Measurements from ENCODE around the gene KRTAP1-5. TPM values are rescaled to one million over a fixed set of nuclear protein-coding genes. Genes with fewer than 3 reads are reported as not detected.

Gene KRTAP1-5
- total RNA-seq, 1 experiment from 2014 or later, result not detected

GRCh38 chr17:41010441-41010840 is 16.6 kb downstream of the KRTAP1-5 start:
- no peak for TF ChIP-seq CTCF (conservative IDR thresholded peaks at IDR 0.05)
- no peak for TF ChIP-seq EZH2 (IDR thresholded peaks at IDR 0.05; ENCODE audit: low read depth)
- intact Hi-C loops (cut with micrococcal nuclease; ENCODE audit: unreplicated experiment), result no loop called here
- no TSS peak for BruUV-seq (replicated peaks)
- H3K4me3 ChIP-seq, result no peak overlapping the region
- H3K9me2 ChIP-seq (ENCODE audit: insufficient read depth), result no peaks in the 10 kb centered on the region
- POLR2A ChIA-PET (ENCODE audit: unreplicated experiment), result interaction anchor here (0.7 kb wide), 1 partner anchor 75 kb away, joined by 3 read pairs; no protein-coding TSS in a partner anchor
- H3K27ac ChIP-seq, result peak overlapping the region; percentile 59
- H3K79me2 ChIP-seq (ENCODE audit: low read depth), result no peaks in the 10 kb centered on the region
- no peaks in the 10 kb centered on the region; the same call in 1 of the 2 replicates for H3K9me3 ChIP-seq (ENCODE audit: insufficient read depth, low read depth)
- no peaks in the 10 kb centered on the region for H3K27me3 ChIP-seq (ENCODE audit: insufficient read depth, low read depth)
- no peak for DNase-seq
- no peaks in the 10 kb centered on the region for H4K20me1 ChIP-seq (ENCODE audit: insufficient read depth)
- H3K4me1 ChIP-seq (replicated peaks; ENCODE audit: insufficient read depth), result peaks cover 68% of the 10 kb centered on the region
- CTCF ChIA-PET, result no interaction called here
- peak overlapping the region; percentile 34 for H3K4me2 ChIP-seq
- H3K36me3 ChIP-seq (ENCODE audit: low read depth), result no peaks in the 10 kb centered on the region
- H3F3A ChIP-seq (ENCODE audit: insufficient read depth, low read depth), result peaks cover 44% of the 10 kb centered on the region
- H2AFZ ChIP-seq, result no peak overlapping the region

- Histone ChIP-seq H3K27ac (peak overlapping the region; percentile 59), H3K4me1 (replicated peaks; ENCODE audit: insufficient read depth) (peaks cover 63% of the 10 kb centered on the region), H2AFZ (no peak overlapping the region), H3K36me3 (ENCODE audit: low read depth) (no peaks in the 10 kb centered on the region), H3K79me2 (ENCODE audit: low read depth) (no peaks in the 10 kb centered on the region), H3K9me2 (ENCODE audit: insufficient read depth) (no peaks in the 10 kb centered on the region), H4K20me1 (ENCODE audit: insufficient read depth) (no peaks in the 10 kb centered on the region), H3K27me3 (ENCODE audit: insufficient read depth, low read depth) (no peaks in the 10 kb centered on the region), H3K4me3 (no peak overlapping the region), H3F3A (ENCODE audit: insufficient read depth, low read depth) (peaks cover 44% of the 10 kb centered on the region), H3K4me2 (peak overlapping the region; percentile 34), H3K9me3 (ENCODE audit: insufficient read depth, low read depth) (no peaks in the 10 kb centered on the region; the same call in 1 of the 2 replicates)
- ChIA-PET CTCF (no interaction called here), POLR2A (ENCODE audit: unreplicated experiment) (interaction anchor here (0.6 to 1.0 kb wide), 4 partner anchors 48 to 484 kb away, joined by 3 to 10 read pairs (median 6); no protein-coding TSS in a partner anchor)
- no peak for DNase-seq
- no TSS peak for BruUV-seq (replicated peaks)
- no peak for TF ChIP-seq EZH2 (IDR thresholded peaks at IDR 0.05; ENCODE audit: low read depth)
- no peak for TF ChIP-seq CTCF (conservative IDR thresholded peaks at IDR 0.05)
- intact Hi-C loops (cut with micrococcal nuclease; ENCODE audit: unreplicated experiment), result no loop called here
Observed at GRCh38 chr17:41009936-41010335, 17.1 kb downstream of the KRTAP1-5 start.

GRCh38 chr17:41009301-41009760 is 17.7 kb downstream of the KRTAP1-5 start:
- H3K4me1 ChIP-seq (replicated peaks; ENCODE audit: insufficient read depth), result peaks cover 57% of the 10 kb centered on the region
- no peaks in the 10 kb centered on the region for H4K20me1 ChIP-seq (ENCODE audit: insufficient read depth)
- no TSS peak for BruUV-seq (replicated peaks)
- H2AFZ ChIP-seq, result no peak overlapping the region
- intact Hi-C loops (cut with micrococcal nuclease; ENCODE audit: unreplicated experiment), result no loop called here
- peak overlapping the region; percentile 34 for H3K4me2 ChIP-seq
- no peak overlapping the region for H3K4me3 ChIP-seq
- CTCF ChIA-PET, result no interaction called here
- H3K9me2 ChIP-seq (ENCODE audit: insufficient read depth), result no peaks in the 10 kb centered on the region
- no peaks in the 10 kb centered on the region for H3K27me3 ChIP-seq (ENCODE audit: insufficient read depth, low read depth)
- POLR2A ChIA-PET (ENCODE audit: unreplicated experiment), result interaction anchor here (0.6 to 1.0 kb wide), 3 partner anchors 47 to 485 kb away, joined by 3 to 10 read pairs (median 8); no protein-coding TSS in a partner anchor
- H3F3A ChIP-seq (ENCODE audit: insufficient read depth, low read depth), result peaks cover 44% of the 10 kb centered on the region
- peak; percentile 12 to 96 for DNase-seq
- no peaks in the 10 kb centered on the region; the same call in 1 of the 2 replicates for H3K9me3 ChIP-seq (ENCODE audit: insufficient read depth, low read depth)
- H3K36me3 ChIP-seq (ENCODE audit: low read depth), result no peaks in the 10 kb centered on the region
- TF ChIP-seq EZH2 (IDR thresholded peaks at IDR 0.05; ENCODE audit: low read depth) (no peak), CTCF (conservative IDR thresholded peaks at IDR 0.05) (no peak)
- no peaks in the 10 kb centered on the region for H3K79me2 ChIP-seq (ENCODE audit: low read depth)
- H3K27ac ChIP-seq, result peak overlapping the region; percentile 59

Data from PC-9 (cell line).